Measurements from ENCODE around the gene TMEM59L. TPM values are rescaled to one million over a fixed set of nuclear protein-coding genes. Genes with fewer than 3 reads are reported as not detected.

Gene TMEM59L
- total and polyA plus RNA-seq, 9 of the 15 experiments (the other 6 are each of a cell fraction or from before 2014, with no cell fraction given): 0.37 TPM; not detected in 8

GRCh38 chr19:18657590-18658365 is 45.1 kb downstream of the TMEM59L start:
- CTCF ChIA-PET (ENCODE audit: low intra/inter-chr PET ratio): no interaction called here
- H3K9ac ChIP-seq (ENCODE audit: insufficient read depth in 1 of 2, low read depth in 2 of 2, low read length in 2 of 2): peak overlapping the region in 1 of 2 experiments; percentile 71; a peak in 2 of 4 replicates
- no peak overlapping the region for H3K4me3 ChIP-seq
- peaks cover 7 to 53% of the 10 kb centered on the region in 2 experiments; a peak in 4 of 5 replicates for H3K4me1 ChIP-seq (replicated peaks in 1 of 2; ENCODE audit: control insufficient read depth in 2 of 2, insufficient read depth in 2 of 2, low read length in 2 of 2)
- FAIRE-seq: peak; percentile 6
- H4K20me1 ChIP-seq (replicated peaks; ENCODE audit: control insufficient read depth, insufficient read depth, low read length): peaks cover 44% of the 10 kb centered on the region; the same call in 1 of the 2 replicates
- H3K27me3 ChIP-seq (ENCODE audit: control insufficient read depth in 2 of 2, insufficient read depth in 2 of 2, low read length in 2 of 2): no peaks in the 10 kb centered on the region
- no peak overlapping the region for H3K4me2 ChIP-seq (ENCODE audit: insufficient read depth, low read length)
- H3K9me1 ChIP-seq (ENCODE audit: control insufficient read depth, insufficient read depth, low read length): peaks cover 1% of the 10 kb centered on the region
- peak; percentile 42 to 70 (median 57) for DNase-seq (ENCODE audit: extremely low read depth in 1 of 4, low spot score in 3 of 4)
- POLR2A ChIA-PET: interaction anchor here (1.1 kb wide), 1 partner anchor 15 kb away, joined by 3 read pairs; no protein-coding TSS in a partner anchor
- in situ Hi-C loops (cut with MboI) (no loop called here), intact Hi-C loops (cut with micrococcal nuclease) (no loop called here)
- H2AFZ ChIP-seq (ENCODE audit: low read depth, low read length): no peak overlapping the region
- H3K27ac ChIP-seq (ENCODE audit: extremely low read depth, low read depth, low read length): no peak overlapping the region
- 10% methylated on average over 16 of the region's 20 CpGs for WGBS (ENCODE audit: insufficient coverage, low coverage, missing lambda C conversion rate)
- H3K9me3 ChIP-seq (replicated peaks; ENCODE audit: control insufficient read depth, insufficient read depth, low read depth, low read length): no peaks in the 10 kb centered on the region
- BruUV-seq (replicated peaks): no TSS peak
- ATAC-seq: peak; percentile 44
- H3K36me3 ChIP-seq (ENCODE audit: control insufficient read depth, insufficient read depth, low read length): no peaks in the 10 kb centered on the region; the same call in 2 of the 3 replicates
- no peaks in the 10 kb centered on the region for H3K79me2 ChIP-seq (ENCODE audit: control insufficient read depth, insufficient read depth, low read length)
- no peak for TF ChIP-seq PPARD (CRISPR knock-in tag; IDR thresholded peaks at IDR 0.05)
- TF ChIP-seq ZNF12 (CRISPR knock-in tag; IDR thresholded peaks at IDR 0.05): no peak
- no peak for TF ChIP-seq STAT5A (IDR thresholded peaks at IDR 0.05; ENCODE audit: borderline replicate concordance, low read length)
- no peak for TF ChIP-seq KAT7 (CRISPR knock-in tag; IDR thresholded peaks at IDR 0.05; ENCODE audit: borderline replicate concordance)
- TF ChIP-seq NR0B1 (IDR thresholded peaks at IDR 0.05; ENCODE audit: partially characterized antibody): no peak
- TF ChIP-seq USF2 (CRISPR knock-in tag; IDR thresholded peaks at IDR 0.05): no peak
- no peak for TF ChIP-seq NCOA4 (IDR thresholded peaks at IDR 0.05; ENCODE audit: partially characterized antibody)
- TF ChIP-seq ZNF134 (CRISPR knock-in tag; conservative IDR thresholded peaks at IDR 0.05): peak; percentile 70
- TF ChIP-seq GABPB1 (CRISPR knock-in tag; IDR thresholded peaks at IDR 0.05): no peak
- no peak for TF ChIP-seq ZFP1 (CRISPR knock-in tag; IDR thresholded peaks at IDR 0.05)
- TF ChIP-seq ZNF584 (CRISPR knock-in tag; IDR thresholded peaks at IDR 0.05; ENCODE audit: low read depth): no peak
- TF ChIP-seq TCF3 (CRISPR knock-in tag; IDR thresholded peaks at IDR 0.05): no peak
- no peak for TF ChIP-seq HCFC1 (IDR thresholded peaks at IDR 0.05; ENCODE audit: low read depth, low read length)
- no peak for TF ChIP-seq TFE3 (CRISPR knock-in tag; IDR thresholded peaks at IDR 0.05)
- no peak for TF ChIP-seq ZNF740 (CRISPR knock-in tag; IDR thresholded peaks at IDR 0.05)
- TF ChIP-seq ZNF740 (tag; IDR thresholded peaks at IDR 0.05): no peak
- no peak for TF ChIP-seq CBX8 (IDR thresholded peaks at IDR 0.05; ENCODE audit: borderline replicate concordance, extremely low read depth, low read depth, low read length, poor library complexity, severe bottlenecking)
- no peak for TF ChIP-seq ZNF507 (tag; conservative IDR thresholded peaks at IDR 0.05)
